ENCODE results near the gene RRBP1. TPM values are rescaled to one million over a fixed set of nuclear protein-coding genes. Genes with fewer than 3 reads are reported as not detected.

The RRBP1 gene
- total RNA-seq, 1 donor from 2014 or later: 46.7 TPM

DNA sequence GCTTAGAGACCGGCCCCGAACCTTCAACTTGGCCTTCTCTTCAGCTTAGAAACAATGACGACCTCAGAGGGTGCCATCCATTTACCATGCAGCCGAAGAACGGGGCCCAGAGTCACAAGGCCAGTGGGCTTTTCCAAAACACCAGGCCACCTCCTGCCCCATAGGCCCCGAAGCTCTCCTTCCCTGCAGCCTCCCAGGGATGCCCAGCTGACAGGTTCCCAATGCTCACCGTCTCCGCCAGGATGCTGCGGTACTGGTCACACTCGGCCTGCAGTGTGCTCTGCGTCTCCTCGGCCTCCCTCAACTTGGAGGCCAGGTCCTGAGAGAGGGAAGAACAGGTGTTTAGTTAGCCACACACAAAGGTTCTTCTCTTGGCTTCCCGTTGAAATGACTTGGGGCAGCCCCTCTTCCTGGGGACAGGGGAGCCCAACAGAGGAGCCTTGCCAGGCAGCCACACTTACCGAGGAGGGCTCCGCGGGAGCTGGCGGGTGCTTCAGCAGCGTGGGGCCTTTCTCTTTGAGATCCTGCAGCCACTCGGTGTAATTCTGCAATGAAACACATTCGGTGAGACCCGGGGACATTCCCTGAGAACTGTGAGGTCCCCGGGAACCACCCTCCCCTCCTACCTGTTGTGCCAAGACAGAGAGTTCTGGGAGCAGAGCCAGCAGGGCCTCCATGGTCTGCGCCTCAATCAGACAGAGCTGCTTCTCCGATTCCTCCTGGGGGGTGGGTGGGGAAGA lies 60.6 kb downstream of the RRBP1 start:
- no peaks in the 10 kb centered on the region for H3K4me1 Mint-ChIP-seq
- H3K27ac Mint-ChIP-seq (ENCODE audit: unreplicated experiment): no peak overlapping the region
- H3K27me3 Mint-ChIP-seq (ENCODE audit: low read depth): no peaks in the 10 kb centered on the region
- no peak for TF ChIP-seq CTCF (conservative IDR thresholded peaks at IDR 0.05)
- no peak for DNase-seq (ENCODE audit: low read depth, low spot score)
- no peak overlapping the region for H3K4me3 Mint-ChIP-seq
- peaks cover 3% of the 10 kb centered on the region for H3K36me3 Mint-ChIP-seq (ENCODE audit: low read depth)
- no peaks in the 10 kb centered on the region for H3K9me3 Mint-ChIP-seq

DNA sequence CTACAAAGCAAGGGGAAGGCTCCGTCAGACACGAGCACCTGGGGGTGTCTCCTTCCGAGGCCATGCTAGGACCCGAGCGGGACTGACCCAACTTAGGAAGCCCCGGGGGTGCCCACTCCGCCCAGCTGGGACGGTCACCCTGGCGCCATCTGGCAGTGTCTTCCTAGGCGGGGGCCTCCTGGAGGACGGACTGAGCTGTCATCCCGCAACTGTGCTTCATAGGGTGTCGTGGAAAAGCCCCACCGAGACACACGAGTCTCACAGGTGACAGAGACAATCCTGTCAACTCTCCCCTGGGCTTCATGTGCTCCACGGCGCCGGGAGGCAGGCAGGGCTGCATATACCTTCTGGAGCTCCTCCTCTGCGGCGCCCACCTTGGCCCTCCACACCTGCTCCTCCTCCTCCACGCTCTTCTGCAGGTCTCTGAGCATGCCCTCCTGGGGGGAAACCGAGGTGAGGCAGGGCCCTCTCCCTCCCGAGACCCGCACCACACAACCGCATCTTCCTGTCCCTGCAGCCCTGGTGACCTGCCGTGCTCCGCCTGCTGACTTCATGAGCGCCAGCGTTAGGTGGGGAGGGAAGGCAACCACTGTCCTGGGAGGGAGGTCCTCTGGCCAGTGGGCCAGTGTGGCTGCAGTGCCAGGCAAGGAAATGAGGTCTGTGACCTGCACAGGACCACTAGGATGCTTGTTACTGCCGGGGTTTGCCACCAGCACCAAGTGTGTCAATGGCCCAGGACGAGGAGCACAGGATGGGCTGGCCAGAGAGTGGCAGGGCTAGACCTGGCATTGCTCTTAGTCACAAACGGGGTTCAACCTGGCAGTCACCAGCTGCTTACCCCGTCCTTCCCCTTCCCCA lies 61.4 kb downstream of the RRBP1 start:
- Mint-ChIP-seq H3K4me1 (no peaks in the 10 kb centered on the region), H3K27me3 (ENCODE audit: low read depth) (no peaks in the 10 kb centered on the region), H3K4me3 (no peak overlapping the region), H3K36me3 (ENCODE audit: low read depth) (no peaks in the 10 kb centered on the region), H3K9me3 (no peaks in the 10 kb centered on the region), H3K27ac (ENCODE audit: unreplicated experiment) (no peak overlapping the region)
- TF ChIP-seq CTCF (conservative IDR thresholded peaks at IDR 0.05): no peak
- no peak for DNase-seq (ENCODE audit: low read depth, low spot score)

GRCh38 chr20:17619351-17620093 lies 62.5 kb downstream of the RRBP1 start:
- Mint-ChIP-seq H3K9me3 (no peaks in the 10 kb centered on the region), H3K4me1 (no peaks in the 10 kb centered on the region), H3K27ac (ENCODE audit: unreplicated experiment) (no peak overlapping the region), H3K4me3 (no peak overlapping the region), H3K36me3 (ENCODE audit: low read depth) (no peaks in the 10 kb centered on the region), H3K27me3 (ENCODE audit: low read depth) (no peaks in the 10 kb centered on the region)
- no peak for TF ChIP-seq CTCF (conservative IDR thresholded peaks at IDR 0.05)
- DNase-seq (ENCODE audit: low read depth, low spot score): no peak

- no peak for TF ChIP-seq CTCF (conservative IDR thresholded peaks at IDR 0.05)
- H3K27ac Mint-ChIP-seq (ENCODE audit: unreplicated experiment): peak overlapping the region; percentile 29
Measured at GRCh38 chr20:17618673-17619013, 63.4 kb downstream of the RRBP1 start.

DNA sequence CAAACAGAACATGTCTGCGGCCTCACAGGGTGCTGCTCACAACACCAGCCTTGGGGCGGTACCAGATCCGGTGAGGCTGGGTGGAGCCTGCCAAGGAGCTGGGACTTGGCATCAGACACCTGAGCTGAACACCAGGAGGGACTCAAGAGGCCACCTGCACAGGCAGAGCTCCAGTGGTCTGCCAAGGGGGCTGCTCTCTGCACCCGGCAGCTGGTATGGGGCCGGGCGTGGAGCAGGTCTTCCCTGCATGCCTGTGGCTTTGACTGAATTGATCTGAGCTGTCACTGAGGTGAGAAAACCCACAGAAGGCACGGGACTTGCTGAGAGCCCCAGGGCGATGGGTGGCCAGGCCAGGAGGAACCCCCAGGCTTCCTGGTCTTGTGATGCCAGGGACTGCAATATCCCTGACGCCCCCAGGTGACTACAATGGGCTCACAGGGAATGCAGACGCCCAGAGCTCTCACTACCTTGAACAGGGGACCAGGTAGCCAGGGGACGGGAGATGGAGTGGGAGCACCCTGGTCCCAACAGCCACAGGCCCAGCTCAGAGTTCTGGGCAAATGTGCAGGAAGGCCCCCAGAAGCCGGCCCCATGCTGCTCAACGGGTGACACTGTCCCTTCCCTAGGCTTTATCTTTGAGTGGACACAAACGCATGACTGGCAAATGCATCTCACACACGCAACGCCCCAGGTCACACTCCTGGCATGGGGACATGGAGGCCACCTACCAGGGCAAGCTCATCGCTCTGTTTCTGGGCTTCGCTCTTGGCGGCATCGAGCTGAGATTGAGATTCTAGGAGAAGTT lies 64.0 kb downstream of the RRBP1 start:
- H3K4me1 Mint-ChIP-seq: no peaks in the 10 kb centered on the region
- no peak overlapping the region for H3K4me3 Mint-ChIP-seq
- DNase-seq (ENCODE audit: low read depth, low spot score): no peak
- H3K9me3 Mint-ChIP-seq: no peaks in the 10 kb centered on the region
- H3K27me3 Mint-ChIP-seq (ENCODE audit: low read depth): no peaks in the 10 kb centered on the region
- TF ChIP-seq CTCF (conservative IDR thresholded peaks at IDR 0.05): no peak
- H3K36me3 Mint-ChIP-seq (ENCODE audit: low read depth): no peaks in the 10 kb centered on the region
- peak overlapping the region; percentile 29 for H3K27ac Mint-ChIP-seq (ENCODE audit: unreplicated experiment)

More at GRCh38 chr20:17618673-17619013, 63.4 kb downstream of the RRBP1 start:
- no peaks in the 10 kb centered on the region for H3K4me1 Mint-ChIP-seq
- no peak overlapping the region for H3K4me3 Mint-ChIP-seq
- H3K27me3 Mint-ChIP-seq (ENCODE audit: low read depth): no peaks in the 10 kb centered on the region
- no peaks in the 10 kb centered on the region for H3K36me3 Mint-ChIP-seq (ENCODE audit: low read depth)
- DNase-seq (ENCODE audit: low read depth, low spot score): no peak
- H3K9me3 Mint-ChIP-seq: no peaks in the 10 kb centered on the region

Data from neural crest cell (in vitro differentiated cells).